Jurkat, Clone E6-1 (cell line): Measurements from ENCODE around the gene LRRC56.
"Not testable (repeated sequence)": the region's sequence is repeated elsewhere in the genome, so short reads cannot be mapped to it uniquely, and the experiment has no call there.

Experiments used
- DNase-seq: peaks from one replicate; pipeline ENCODE4 v3.0.0-alpha.2; 2011; ENCODE audit warnings: low read depth, low spot score
- H3K4me3 ChIP-seq: 2 replicates; pipeline ENCODE4 v1.5.1; 2011; ENCODE audit warnings: mild to moderate bottlenecking, low read length, control low read depth, moderate library complexity

Gene LRRC56

DNA sequence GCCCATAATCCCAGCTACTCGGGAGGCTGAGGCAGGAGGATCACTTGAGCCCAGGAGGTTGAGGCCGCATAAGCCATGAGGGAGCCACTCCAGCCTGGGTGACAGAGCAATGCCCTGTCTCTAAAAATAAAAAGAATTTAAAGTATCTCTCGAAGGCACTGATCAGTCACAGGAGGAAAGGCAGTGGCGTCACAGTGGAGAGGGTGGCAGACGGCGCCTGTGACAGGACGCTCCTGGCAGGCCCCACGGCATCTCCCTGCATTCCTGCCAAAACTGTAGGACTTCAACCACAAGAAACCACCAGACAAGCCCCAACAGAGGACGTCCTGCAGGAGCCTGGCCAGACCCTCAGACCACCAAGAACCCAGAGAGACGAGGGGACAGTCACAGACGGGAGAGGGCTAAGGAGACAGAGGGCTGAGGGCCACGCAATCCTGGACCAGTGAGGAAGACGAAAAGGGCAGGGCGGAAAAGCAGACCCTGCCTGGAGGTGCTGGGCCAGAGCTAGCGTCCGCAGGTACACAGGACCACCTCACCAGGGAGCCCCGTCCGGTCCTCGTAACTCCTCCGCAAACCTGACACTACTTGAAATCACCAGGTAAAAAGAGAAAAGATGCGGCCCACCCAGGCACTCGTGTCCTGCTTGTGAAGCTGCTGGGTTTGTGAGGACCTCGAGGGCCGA lies 36.2 kb upstream of the LRRC56 start:
- no peak for DNase-seq

DNA sequence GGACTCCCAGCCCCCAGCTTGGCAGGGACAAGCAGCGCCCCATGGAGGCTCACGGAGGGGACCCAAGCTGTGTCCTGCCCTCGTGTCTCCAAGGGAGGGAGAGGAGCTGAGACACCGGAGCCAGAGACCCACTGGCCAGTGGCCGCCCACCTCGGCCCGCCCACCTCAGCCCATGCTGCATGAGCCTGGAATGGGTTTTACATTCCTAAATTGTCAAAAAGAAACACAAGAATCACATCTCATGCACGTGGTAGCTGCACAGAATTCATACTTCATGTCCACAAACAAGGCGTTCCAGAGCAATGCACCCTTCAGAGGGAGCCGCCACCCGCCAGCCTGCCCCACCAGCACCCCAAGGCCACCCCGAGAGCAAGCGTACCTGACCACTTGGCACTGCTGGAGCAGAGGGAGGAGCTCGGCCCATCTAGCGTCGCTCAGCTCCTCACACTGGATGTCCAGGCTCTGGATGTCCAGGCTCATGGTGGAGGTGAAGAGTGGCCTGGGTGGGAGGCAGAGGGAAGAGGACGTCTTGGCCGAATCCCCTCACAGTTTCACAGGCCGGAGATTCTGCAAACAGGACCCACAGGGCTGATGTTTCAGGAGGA lies 35.5 kb upstream of the LRRC56 start:
- no peak for DNase-seq
- H3K4me3 ChIP-seq = no peak overlapping the region

More for the DNA sequence above, 36.2 kb upstream of the LRRC56 start:
- no peak overlapping the region for H3K4me3 ChIP-seq

DNA sequence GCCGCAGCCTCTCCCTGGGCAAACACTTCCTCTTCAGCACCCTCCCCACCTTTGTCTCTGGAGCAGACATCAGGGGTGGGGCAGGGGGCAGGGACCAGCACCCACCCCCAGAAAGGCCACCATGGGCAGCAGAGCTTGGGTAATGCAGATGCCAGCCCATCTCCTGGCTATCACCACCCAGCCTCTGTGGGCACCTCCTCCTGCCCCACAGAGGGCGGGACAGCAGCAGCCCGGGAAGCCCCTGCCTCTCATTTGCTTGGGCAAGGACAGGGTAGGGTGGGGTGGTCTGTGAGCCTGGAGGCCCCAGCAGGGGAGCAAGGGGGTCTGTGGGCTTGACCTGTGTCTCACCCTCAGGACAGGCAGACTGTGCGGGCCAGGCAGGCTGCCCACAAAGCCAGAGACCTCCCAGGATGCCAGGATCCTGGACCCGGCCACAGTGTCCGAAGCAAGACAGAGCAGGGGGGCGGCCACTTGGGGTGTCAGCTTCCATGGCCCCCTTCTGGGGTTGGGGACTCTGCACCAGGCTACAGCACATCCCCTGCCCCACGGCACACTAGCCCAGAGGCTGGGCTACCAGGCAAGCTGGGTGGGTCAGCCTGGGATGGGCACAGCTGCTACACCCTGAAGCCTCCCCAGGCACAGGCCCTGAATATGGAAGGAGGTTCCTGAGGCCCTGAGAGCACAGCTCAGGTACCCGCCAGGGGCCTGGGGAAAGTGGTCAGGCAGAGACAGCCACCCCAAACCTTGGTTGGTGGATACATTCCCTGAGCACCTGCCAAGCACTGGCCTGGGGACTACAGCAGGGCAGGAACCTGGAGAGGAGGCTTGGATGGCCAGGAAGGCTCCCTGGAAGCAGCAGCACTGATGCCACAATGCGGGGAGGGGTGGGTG lies 34.8 kb upstream of the LRRC56 start:
- no peak overlapping the region for H3K4me3 ChIP-seq
- no peak for DNase-seq

DNA sequence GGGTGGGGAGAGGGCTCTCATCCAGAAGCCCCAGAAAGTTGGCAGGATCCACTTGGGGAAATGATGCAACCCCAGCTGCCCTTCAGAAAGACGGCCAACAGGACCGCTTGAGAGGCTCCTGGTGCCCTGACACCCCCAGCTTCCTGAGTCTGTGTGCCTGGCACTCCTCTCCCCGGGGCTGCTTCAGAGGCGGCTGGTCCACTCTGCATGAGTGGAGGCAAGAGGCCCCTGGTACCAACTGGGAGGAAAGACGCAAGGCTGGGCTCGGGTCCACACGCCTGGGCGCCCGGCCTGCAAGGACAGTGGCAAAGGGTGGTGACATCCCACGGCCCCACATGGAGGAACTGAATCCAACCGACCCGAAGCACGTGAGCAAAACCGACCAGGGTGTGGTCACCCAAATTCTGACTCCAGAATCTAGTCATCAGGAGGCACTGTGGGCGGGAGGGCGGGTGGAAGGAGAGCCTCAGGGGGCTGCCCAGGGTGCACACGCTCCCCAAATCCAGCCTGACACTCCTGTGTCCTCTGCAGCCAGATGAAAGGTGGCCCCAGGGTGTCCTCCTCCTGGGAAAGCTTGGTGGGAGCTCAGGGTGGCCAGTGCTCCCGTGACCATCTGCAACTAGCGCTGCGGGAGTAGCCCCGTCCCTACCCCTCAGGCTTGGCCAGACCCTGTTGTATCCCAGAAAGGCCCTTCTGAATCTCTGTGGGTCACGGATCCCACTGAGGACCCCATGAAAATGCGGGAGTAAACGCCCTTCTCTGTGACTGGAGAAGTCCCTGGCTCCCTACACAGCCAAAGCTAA lies 33.9 kb upstream of the LRRC56 start:
- H3K4me3 ChIP-seq = no peak overlapping the region

DNA sequence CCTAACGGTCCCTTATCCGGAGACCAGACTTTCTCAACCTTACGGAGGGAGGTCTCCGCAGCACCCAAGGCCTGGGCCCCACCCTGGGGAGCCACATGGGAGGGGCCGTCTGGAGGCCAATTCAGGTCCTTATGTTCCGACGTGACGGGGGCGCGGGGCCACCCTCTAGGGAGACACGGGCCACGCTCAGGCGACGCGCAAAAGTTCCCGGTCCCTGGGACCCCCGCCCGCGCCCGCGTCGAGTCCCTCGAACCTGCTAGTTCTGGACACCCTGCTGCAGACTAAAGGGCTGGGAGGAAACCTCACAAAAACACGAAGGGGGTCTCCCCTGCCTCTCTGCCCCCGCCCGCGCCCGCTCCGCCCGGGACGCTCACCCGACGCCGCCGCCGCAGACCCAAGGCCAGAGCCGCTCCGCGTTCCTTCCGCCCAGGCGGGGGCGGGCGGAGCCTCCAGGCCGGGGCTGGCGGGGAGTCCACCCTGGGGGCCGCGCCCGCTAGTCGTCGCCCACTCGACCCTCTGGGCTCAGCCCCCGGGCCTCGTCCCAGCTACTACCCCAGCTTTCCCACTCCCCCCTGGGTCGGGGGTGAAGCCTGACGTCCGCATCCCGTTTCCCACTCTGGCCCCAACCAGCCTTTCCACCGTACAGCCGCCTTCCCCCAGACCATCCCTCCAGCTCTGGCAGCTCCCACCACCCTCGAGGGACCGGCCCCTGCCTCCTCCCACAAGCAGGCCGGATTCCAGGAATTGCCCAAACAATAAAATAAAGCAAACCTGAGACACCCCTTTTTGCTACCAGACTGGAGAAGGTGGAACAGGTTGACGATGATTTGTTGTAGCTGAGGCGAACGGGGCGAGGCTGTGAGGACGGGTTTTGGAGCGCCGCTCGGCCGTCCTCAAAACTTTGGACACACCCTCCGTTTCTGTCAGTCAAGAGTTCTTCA lies 33.0 kb upstream of the LRRC56 start:
- DNase-seq = no peak
- H3K4me3 ChIP-seq = no peak overlapping the region

More for the DNA sequence above, 33.9 kb upstream of the LRRC56 start:
- DNase-seq = no peak

DNA sequence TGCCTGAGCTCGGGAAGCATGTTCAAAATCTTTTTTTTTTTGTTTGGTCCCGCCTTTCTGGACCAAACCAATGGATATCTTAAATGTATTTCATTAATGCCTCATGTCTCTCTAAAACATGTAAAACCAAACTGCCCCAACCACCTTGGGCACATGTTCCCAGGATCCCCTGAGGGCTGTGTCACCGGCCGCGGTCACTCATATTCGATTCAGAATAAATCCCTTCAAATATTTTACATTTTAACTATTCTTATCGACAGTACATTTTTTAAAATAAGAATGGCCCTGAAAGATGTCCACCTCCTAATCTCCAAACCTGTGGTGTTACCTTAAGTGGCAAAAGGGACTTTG lies 32.4 kb upstream of the LRRC56 start:
- DNase-seq = no peak
- no peak overlapping the region for H3K4me3 ChIP-seq

DNA sequence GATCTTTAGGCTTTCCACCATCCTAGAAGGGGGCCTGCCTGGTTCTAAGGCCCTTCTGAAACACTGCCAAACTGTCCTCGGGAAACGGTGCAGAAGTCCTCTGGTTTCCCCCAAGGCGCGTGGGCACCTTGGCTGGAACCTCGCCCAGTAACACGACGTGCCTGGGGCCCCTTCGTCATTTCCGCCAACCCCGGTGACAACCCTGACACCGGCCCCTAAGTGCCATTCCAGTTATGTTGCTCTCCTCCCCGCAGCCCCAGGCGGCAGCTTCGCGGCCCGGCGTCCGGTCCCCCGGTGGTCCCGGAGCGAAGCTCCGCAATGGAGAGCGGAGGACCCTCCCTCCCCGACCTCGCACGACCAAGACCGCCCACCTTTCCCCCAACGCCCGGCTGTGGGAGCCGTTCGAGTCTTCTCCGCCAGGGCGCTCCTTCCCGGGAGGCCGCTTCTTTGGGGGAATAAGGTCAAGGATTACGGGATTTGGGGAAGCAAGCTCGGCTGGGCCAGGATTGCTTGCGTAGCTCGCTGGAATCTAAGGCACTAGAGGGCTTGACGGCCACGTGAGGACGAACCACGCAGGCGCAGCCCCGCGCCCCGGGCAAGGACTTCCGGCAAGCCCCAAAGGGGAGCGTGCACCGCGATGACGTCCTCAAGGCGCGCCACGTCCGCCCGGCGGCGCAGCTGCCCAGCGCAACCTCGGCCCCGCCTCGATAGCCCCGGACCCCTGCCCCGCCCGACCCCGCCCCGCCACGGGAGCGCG lies 30.9 kb upstream of the LRRC56 start:
- DNase-seq = peak; percentile 93
- H3K4me3 ChIP-seq = peak overlapping the region; percentile 93

DNA sequence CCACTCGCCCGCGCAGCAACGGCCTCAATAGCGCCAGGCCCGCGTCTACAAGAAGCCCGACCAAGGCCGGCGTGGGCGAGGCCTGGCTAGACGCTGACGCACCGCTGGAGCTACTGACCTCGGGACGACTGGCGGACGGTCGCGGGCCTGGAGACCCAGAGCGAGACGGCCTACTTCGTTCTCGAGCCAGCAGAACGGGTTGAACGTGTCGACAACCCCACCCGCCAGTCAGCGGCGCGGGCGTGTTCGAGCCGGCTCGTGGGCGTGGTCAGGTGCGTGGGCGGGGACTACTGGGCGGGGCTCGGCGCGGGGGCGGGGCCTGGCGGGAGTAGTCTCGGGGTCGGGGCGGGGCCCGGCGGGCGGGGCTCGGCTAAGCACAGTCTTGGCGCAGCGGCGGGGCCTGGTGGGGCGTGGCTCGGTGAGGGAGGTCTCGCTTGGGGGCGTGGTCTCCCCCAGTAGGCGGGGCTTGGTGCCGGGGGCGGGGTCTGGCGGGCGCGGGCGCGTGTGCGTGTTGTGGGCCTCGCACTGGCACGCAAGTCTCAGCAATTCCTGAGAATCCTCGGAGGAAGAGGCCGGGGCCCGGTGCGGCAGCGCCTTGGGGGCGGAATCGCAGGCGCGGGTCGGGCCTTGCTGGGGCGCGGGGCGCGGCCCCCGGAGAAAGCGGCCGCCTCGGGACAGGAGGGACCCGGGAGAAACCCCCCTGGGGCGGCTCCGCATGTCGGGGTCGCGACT lies 30.2 kb upstream of the LRRC56 start, which contains the start of gene RNH1:
Gene RNH1 (minus strand): TSS at position 248 of the 732 bp plus-strand sequence. CDS start 5,080 bp downstream, outside the sequence.
- peak; percentile 75 for DNase-seq
- peak within 1 kb of the TSS; percentile 93 for H3K4me3 ChIP-seq

DNA sequence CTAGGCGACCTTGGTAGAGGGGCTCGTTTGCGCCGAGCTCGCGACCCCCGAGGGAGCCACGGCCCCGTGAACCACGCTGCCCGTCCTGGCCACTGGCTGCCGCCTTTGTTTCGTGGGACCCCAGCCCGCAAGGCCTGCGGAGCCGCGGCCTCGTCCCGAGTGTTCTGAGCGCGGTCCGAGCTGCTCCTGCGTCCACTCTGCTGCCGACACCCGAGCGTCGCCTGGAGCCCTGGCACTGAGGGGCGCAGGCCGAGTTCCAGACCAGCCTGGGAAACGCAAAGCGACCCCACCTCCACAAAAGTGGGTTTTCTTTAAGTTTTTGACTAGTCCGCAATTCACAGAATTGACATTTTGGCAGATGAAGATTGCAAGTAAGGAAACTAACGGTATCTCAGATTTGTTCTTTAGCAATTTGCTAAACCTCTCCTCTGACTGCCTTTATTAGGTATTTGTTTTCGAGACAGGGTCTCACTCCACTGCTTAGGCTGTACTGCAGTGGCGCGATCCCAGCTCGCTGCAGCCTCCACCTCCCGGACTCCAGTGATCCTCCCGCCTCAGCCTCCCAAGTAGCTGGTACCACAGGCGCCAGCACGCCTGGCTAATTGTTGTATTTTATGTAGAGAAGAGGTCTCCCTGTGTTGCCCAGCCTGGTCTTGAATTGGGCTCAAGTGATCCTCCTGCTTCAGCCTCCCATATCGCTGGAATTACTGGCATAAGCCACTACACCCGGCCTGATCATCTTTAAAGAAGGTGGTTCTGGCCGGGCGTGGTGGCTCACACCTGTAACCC lies 29.4 kb upstream of the LRRC56 start:
- DNase-seq = no peak
- H3K4me3 ChIP-seq = peak overlapping the region; percentile 20

DNA sequence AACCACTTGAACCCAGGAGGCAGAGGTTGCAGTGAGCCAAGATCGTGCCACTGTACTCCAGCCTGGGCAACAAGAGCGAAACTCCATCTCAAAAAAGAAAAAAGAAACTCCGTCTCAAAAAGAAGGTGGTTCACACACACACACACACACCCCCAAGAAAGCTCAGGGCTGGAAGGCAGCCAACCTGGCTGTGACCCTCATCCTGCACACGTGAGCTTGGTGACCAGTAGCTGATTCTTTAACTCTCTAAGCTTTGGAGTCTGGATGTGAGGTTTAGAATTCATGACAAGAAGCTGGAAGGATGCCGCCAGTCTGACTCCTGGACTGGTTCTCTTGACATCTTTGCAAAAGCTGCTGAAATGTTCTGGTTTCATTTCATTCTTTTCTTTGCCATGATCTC lies 28.4 kb upstream of the LRRC56 start:
- no peak for DNase-seq
- H3K4me3 ChIP-seq = no peak overlapping the region

DNA sequence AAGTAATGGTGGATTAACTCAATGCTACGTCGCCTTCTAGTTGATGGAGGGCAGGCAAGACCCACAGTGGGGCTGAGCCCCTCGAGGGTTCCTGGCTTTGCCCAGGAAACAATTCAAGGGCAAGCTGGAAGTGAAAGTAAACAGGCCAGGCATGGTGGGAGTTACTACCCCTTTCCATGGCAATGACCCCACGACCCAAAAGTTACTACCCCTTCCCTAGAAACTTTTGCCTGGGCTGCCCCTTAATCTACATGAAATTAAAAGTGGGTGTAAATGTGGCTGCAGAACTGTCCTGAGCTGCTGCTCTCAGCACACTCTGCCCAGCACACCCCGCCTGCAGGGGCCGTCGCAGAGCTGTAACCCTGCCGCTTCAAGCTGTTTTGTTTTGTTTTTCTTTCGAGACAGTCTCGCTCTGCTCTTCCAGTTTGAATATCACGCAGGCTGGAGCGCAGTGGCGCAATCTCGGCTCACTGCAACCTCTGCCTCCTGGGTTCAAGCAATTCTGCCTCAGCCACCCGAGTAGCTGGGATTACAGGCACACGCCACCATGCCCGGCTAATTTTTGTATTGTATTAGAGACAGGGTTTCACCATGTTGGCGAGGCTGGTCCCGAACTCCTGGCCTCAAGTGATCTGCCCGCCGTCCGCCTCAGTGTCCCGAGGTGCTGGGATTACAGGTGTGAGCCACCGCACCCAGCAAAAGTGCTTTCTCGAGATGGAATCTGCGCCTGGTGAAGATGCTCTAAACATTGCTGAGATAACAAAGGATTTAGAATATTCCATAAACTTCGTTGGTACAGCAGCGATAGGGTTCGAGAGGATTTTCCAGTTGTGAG lies 24.3 kb upstream of the LRRC56 start:
- DNase-seq = no peak
- H3K4me3 ChIP-seq = no peak overlapping the region

DNA sequence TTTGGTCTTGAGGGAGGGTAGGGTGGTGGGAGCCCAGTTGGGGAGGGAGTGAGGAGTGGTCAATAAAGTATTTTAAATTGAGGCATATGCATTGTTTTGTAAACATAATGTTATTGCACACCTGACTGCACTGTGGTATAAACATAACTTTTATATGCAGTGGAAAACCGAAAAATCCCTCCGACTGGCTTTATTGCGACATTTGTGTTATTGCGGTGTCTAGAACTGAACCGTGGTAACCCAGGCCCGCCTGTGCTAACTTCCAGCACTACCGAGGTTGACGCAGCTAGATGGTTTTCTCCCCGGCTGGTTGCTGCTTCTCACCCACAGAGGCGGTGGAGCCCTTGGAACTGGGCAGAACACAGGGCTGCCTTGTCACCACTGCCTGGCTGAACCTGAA lies 22.7 kb upstream of the LRRC56 start:
- no peak for DNase-seq
- no peak overlapping the region for H3K4me3 ChIP-seq

DNA sequence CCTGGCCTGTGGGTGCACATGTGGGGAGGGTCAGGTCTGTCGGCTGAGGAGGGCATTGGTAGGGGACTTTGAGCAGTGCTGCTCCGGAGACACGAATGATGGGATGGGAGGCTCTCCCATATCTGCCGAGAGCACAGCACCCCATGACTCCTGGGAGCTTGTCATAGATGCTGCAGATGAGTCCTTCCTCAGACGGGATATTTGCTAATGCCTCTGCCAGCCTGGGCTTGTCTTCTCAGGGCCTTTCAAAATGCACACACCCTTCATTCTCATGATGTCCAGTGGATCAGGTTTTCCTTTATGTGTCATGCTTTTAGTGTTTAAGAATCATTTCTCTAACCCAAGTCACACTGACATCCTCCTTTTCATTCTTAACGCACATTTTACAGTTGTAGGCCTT lies 22.2 kb upstream of the LRRC56 start:
- H3K4me3 ChIP-seq = no peak overlapping the region
- no peak for DNase-seq

DNA sequence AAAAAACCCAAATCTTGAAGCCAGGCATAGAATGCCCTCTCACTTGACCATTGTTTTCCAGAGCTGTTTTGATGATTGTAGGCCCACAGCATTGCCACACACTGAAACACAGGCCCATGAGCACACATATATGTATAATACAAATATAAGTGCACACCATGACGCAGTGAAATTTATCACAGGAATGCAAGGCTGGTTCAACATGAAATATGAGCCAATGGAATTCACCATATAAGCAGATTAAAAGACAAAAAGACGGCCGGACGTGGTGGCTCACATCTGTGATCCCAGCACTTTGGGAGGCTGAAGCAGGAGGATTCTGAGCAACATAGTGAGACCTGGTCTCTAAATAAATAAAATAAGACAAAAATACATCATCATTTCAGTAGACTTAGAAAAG lies 20.9 kb upstream of the LRRC56 start:
- H3K4me3 ChIP-seq = no peak overlapping the region
- DNase-seq = no peak

DNA sequence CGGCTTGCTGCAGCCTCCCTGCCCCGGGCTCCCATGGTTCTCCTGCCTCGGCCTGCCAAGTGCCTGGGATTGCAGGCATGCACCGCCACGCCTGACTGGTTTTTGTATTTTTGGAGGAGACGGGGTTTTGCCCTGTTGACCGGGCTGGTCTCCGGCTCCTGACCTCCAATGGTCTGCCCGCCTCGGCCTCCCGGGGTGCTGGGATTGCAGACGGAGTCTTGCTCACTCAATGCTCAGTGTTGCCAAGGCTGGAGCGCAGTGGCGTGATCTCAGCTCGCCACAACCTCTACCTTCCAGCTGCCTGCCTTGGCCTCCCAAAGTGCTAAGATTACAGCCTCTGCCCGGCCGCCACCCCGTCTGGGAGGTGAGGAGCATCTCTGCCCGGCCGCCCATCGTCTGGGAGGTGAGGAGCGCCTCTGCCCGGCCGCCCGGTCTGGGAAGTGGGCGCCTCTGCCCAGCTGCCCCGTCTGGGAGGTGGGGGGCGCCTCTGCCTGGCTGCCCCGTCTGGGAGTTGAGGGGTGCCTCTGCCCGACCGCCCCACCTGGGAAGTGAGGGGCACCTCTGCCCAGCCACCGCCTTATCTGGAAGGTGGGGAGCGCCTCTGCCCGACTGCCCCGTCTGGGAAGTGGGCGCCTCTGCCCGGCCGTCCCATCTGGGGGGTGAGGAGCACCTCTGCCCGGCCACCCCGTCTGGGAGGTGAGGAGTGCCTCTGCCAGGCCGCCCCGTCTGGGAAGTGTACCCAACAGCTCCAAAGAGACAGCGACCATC lies 20.2 kb upstream of the LRRC56 start:
- not testable (repeated sequence) for DNase-seq, H3K4me3 ChIP-seq
